Endothelial cell of umbilical vein (primary cell): Measurements from ENCODE around the gene RIOX2. TPM values are rescaled to one million over a fixed set of nuclear protein-coding genes. Genes with fewer than 3 reads are reported as not detected.
"Not testable (repeated sequence)": the region's sequence is repeated elsewhere in the genome, so short reads cannot be mapped to it uniquely, and the experiment has no call there.

Experiments used
- BruUV-seq: library from RNA; stranded (reverse); fragments of 400-500 nt; replicated peaks from 2 replicates; lab custom pipeline; 2021; lab: Mats Ljungman, UMichigan
- CTCF ChIA-PET: fragments of 300-600, 350-600 bp; sonication (Branson Sonifier 250); formaldehyde crosslinking; loops from one replicate; lab custom pipeline; 2021; ENCODE audit warnings: antibody characterized with exemption, inconsistent platforms; lab: Charles Lee
- POLR2A ChIA-PET: fragments of 300-600, 350-600 bp; sonication (Branson Sonifier 250); formaldehyde crosslinking; loops from one replicate; lab custom pipeline; 2021; ENCODE audit warnings: antibody characterized with exemption, inconsistent platforms; lab: Charles Lee
- DNase-seq: peaks from one replicate; pipeline ENCODE4 v3.0.0-alpha.2; 2011; ENCODE audit warnings: low read depth, low spot score
- FAIRE-seq: peaks from 2 replicates; lab custom pipeline; 2011; peaks lifted over from hg19 to GRCh38; lab: Jason Lieb, UNC
- H2AFZ ChIP-seq: 2 replicates; pipeline ENCODE4 v1.6.0; 2012; ENCODE audit warnings: low read depth, low read length, control low read depth, inconsistent platforms
- H3K27ac ChIP-seq: 2 replicates; pipeline ENCODE4 v1.5.1; 2011; ENCODE audit warnings: low read depth, mild to moderate bottlenecking, control low read depth, low read length, moderate library complexity; ENCODE audit not compliant: insufficient read depth
- H3K27me3 ChIP-seq, 2 experiments: 2 replicates each; pipeline versions ENCODE4 v1.6.0 to v1.6.1; 2011; ENCODE audit warnings: low read length in 2 of 2, mixed read lengths in 1 of 2; ENCODE audit not compliant: control insufficient read depth in 2 of 2, insufficient read depth in 2 of 2
- H3K36me3 ChIP-seq, 2 experiments: 2 replicates in 1 of 2; 3 replicates in 1 of 2; pipeline ENCODE4 v1.5.1; 2011; ENCODE audit warnings: low read length in 2 of 2, mild to moderate bottlenecking in 1 of 2, moderate library complexity in 1 of 2; ENCODE audit not compliant: control insufficient read depth in 2 of 2, insufficient read depth in 2 of 2; ENCODE audit errors: extremely low read depth in 1 of 2
- H3K4me1 ChIP-seq: 3 replicates; pipeline ENCODE4 v1.5.1; 2011; ENCODE audit warnings: mild to moderate bottlenecking, low read length; ENCODE audit not compliant: control insufficient read depth, insufficient read depth; ENCODE audit errors: extremely low read depth
- H3K4me2 ChIP-seq: 2 replicates; pipeline ENCODE4 v1.6.1; 2011; ENCODE audit warnings: low read length, control low read depth, mixed read lengths; ENCODE audit not compliant: insufficient read depth
- H3K4me3 ChIP-seq, 3 experiments: fragments of 200-600 bp in 1 of 3; sonication (generic), shearing (Covaris generic) in 1 of 3; replicated peaks in 1 of 3; 2 replicates each; pipeline ENCODE4 v1.5.1; 2011 to 2016; ENCODE audit warnings: control low read depth in 3 of 3, low read length in 3 of 3, mild to moderate bottlenecking in 2 of 3, inconsistent platforms in 1 of 3, low read depth in 1 of 3, moderate library complexity in 1 of 3; ENCODE audit not compliant: insufficient read depth in 1 of 3
- H3K79me2 ChIP-seq: 2 replicates; pipeline ENCODE4 v1.6.0; 2012; ENCODE audit warnings: low read length, inconsistent platforms; ENCODE audit not compliant: control insufficient read depth, insufficient read depth
- H3K9ac ChIP-seq: replicated peaks from 2 replicates; pipeline ENCODE3; 2011; ENCODE audit warnings: low read length, control low read depth; ENCODE audit not compliant: insufficient read depth; ENCODE audit errors: extremely low read depth
- H3K9me1 ChIP-seq: replicated peaks from 3 replicates; pipeline ENCODE4 v1.6.0; 2011; ENCODE audit warnings: mild to moderate bottlenecking, low read length; ENCODE audit not compliant: control insufficient read depth, insufficient read depth; ENCODE audit errors: extremely low read depth
- H3K9me3 ChIP-seq: replicated peaks from 2 replicates; pipeline ENCODE4 v1.5.1; 2012; ENCODE audit warnings: low read length, inconsistent platforms; ENCODE audit not compliant: control insufficient read depth, insufficient read depth
- H4K20me1 ChIP-seq: replicated peaks from 2 replicates; pipeline ENCODE3; 2011; ENCODE audit warnings: mild to moderate bottlenecking, low read length; ENCODE audit not compliant: control insufficient read depth, insufficient read depth; ENCODE audit errors: extremely low read depth
- EZH2 ChIP-seq: IDR thresholded peaks from 2 replicates; pipeline ENCODE4 v1.6.1; 2012; ENCODE audit warnings: borderline replicate concordance, low read depth, mild to moderate bottlenecking, moderate library complexity, low read length, inconsistent platforms; ENCODE audit not compliant: severe bottlenecking
- JUN ChIP-seq: IDR thresholded peaks from 2 replicates; pipeline ENCODE4 v1.6.1; 2011; ENCODE audit warnings: borderline replicate concordance, low read depth; ENCODE audit not compliant: insufficient read length, insufficient read depth
- MYC ChIP-seq: IDR thresholded peaks from one replicate; pipeline ENCODE4 v1.6.1; 2011; ENCODE audit warnings: mild to moderate bottlenecking, low read depth, low read length
- POLR2AphosphoS5 ChIP-seq: IDR thresholded peaks from 2 replicates; pipeline ENCODE4 v1.6.1; 2012; ENCODE audit warnings: low read depth, mild to moderate bottlenecking, control low read depth, low read length, moderate library complexity; ENCODE audit not compliant: insufficient read depth
- dilution Hi-C: fragments of 300-500 bp; cut with MboI; formaldehyde crosslinking; loops from one replicate; pipeline ENCODE4 v1.15.0; 2019; ENCODE audit warnings: low sequenced_read_pairs; ENCODE audit not compliant: extremely low pct_ligation_motif_present
- intact Hi-C: fragments of 100-400 bp; cut with micrococcal nuclease; formaldehyde crosslinking; loops from one replicate; pipeline ENCODE4 v1.10.0; 2022
- polyA plus RNA-seq, 4 experiments: library from polyadenylated mRNA; depleted of rRNA in 3 of 4; stranded (reverse) in 3 of 4; unstranded in 1 of 4; fragments of >200 nt; gene quantifications; 2 replicates each; pipeline versions ENCODE4 v1.2.1 to v1.2.3, GENCODE V29; 2011 to 2012; ENCODE audit warnings: missing spikeins in 1 of 4
- total RNA-seq: library from RNA; stranded (reverse); gene quantifications from 2 replicates; pipeline ENCODE4 v1.2.3, GENCODE V29; 2021
- TF ChIP-seq, protein P1 (sequence below), 2 donors: IDR thresholded peaks; 1 replicate in 1 of 2; 2 replicates in 1 of 2; pipeline ENCODE4 v1.5.1; 2011; ENCODE audit warnings: low read length in 2 of 2, mild to moderate bottlenecking in 2 of 2, moderate library complexity in 2 of 2, control low read depth in 1 of 2, inconsistent platforms in 1 of 2, low read depth in 1 of 2; ENCODE audit not compliant: insufficient read depth in 1 of 2; ENCODE audit errors: extremely low read depth in 1 of 2

The RIOX2 gene
- total and polyA plus RNA-seq, 2 donors (not counting 3 experiments of a cell fraction or from before 2014, with no cell fraction given), result 14.5 to 30.5 TPM

DNA sequence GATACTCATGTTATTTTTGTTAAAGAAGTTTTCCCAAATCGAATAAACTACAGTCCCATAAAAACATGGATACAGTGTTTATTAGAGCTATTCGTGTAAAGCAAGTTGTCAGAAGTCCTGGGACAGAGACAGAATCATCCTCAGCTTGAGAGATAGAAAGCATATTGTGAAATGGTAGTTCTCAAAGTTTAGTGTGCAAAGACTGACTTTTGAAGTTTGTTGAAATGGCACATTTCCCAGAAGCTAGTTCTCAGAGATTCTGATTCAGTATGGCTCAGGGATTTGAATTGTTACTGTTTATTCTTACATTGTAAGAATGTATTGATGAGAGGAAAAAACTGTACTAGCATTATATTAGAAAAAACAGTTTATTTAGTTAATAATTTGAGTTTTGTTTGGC lies 40.7 kb upstream of the RIOX2 start:
- Histone ChIP-seq H3K9me1 (no peaks in the 10 kb centered on the region), H3K4me2 (no peak overlapping the region), H4K20me1 (no peaks in the 10 kb centered on the region), H3K27ac (no peak overlapping the region), H2AFZ (no peak overlapping the region), H3K4me1 (no peaks in the 10 kb centered on the region), H3K9ac (no peak overlapping the region), H3K9me3 (no peaks in the 10 kb centered on the region), H3K4me3 (no peak overlapping the region), H3K27me3 (peaks cover 3 to 4% of the 10 kb centered on the region in 2 experiments), H3K79me2 (no peaks in the 10 kb centered on the region), H3K36me3 (no peaks in the 10 kb centered on the region)
- ChIA-PET CTCF (interaction anchor here (1.4 to 9.7 kb wide), 4 partner anchors 10 to 294 kb away, joined by 3 to 104 read pairs (median 4); no protein-coding TSS in a partner anchor), POLR2A (no interaction called here)
- no peak for TF ChIP-seq JUN
- TF ChIP-seq POLR2AphosphoS5, result no peak
- no peak for TF ChIP-seq EZH2
- no peak for TF ChIP-seq MYC
- TF ChIP-seq, protein P1, sequence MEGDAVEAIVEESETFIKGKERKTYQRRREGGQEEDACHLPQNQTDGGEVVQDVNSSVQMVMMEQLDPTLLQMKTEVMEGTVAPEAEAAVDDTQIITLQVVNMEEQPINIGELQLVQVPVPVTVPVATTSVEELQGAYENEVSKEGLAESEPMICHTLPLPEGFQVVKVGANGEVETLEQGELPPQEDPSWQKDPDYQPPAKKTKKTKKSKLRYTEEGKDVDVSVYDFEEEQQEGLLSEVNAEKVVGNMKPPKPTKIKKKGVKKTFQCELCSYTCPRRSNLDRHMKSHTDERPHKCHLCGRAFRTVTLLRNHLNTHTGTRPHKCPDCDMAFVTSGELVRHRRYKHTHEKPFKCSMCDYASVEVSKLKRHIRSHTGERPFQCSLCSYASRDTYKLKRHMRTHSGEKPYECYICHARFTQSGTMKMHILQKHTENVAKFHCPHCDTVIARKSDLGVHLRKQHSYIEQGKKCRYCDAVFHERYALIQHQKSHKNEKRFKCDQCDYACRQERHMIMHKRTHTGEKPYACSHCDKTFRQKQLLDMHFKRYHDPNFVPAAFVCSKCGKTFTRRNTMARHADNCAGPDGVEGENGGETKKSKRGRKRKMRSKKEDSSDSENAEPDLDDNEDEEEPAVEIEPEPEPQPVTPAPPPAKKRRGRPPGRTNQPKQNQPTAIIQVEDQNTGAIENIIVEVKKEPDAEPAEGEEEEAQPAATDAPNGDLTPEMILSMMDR (IDR thresholded peaks at IDR 0.05; ENCODE audit: extremely low read depth in 1 of 2, insufficient read depth in 1 of 2, low read depth in 1 of 2, low read length in 2 of 2), result no peak
- DNase-seq (no peak), FAIRE-seq (no peak)
- BruUV-seq, result no TSS peak
- dilution Hi-C loops, result no loop called here
- intact Hi-C loops, result no loop called here

DNA sequence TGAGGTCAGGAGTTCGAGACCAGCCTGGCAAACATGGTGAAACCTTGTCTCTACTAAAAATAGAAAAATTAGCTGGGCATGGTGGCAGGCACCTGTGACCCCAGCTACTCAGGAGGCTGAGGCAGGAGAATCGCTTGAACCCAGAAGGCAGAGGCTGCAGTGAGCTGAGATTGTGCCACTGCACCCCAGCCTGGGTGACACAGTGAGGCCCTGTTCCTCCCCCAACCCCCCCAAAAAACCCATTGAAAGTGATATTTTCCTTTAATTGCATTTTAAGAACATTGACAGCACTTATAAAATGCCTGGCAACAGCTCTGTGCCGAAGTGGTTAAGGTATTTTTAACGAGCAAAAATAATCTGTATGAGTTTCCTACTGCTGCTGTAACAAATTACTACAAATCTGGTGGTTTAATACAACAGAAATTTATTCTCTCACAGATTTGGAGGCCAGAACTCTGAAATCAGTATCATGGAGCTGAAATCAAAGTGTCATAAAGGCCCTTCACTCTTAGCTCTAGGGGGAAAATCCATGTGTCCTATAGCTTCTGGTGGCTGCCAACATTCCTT lies 38.7 kb upstream of the RIOX2 start:
- BruUV-seq, dilution Hi-C loops, H3K9me3 ChIP-seq: not testable (repeated sequence)

More for the DNA sequence above, 38.7 kb upstream of the RIOX2 start:
- DNase-seq, H4K20me1 ChIP-seq, H3K27ac ChIP-seq, H3K9ac ChIP-seq, intact Hi-C loops, H3K4me3 ChIP-seq, H3K4me1 ChIP-seq, H2AFZ ChIP-seq, H3K9me1 ChIP-seq, H3K79me2 ChIP-seq, H3K36me3 ChIP-seq, FAIRE-seq, H3K27me3 ChIP-seq, POLR2A ChIA-PET, H3K4me2 ChIP-seq: not testable (repeated sequence)
- CTCF ChIA-PET, result interaction anchor here (1.5 to 9.7 kb wide), 4 partner anchors 12 to 29 kb away, joined by 3 to 104 read pairs (median 4); no protein-coding TSS in a partner anchor
